Type B pancreatic cell (in vitro differentiated cells): Measurements from ENCODE around the gene CALB2. TPM values are rescaled to one million over a fixed set of nuclear protein-coding genes. Genes with fewer than 3 reads are reported as not detected.

ENCODE experiments used
- DNase-seq: peaks from one replicate; pipeline ENCODE4 v3.0.0; 2021; ENCODE audit warnings: mixed read lengths; ENCODE audit not compliant: unreplicated experiment; ENCODE audit errors: extremely low spot score
- H3K27ac Mint-ChIP-seq: 2 replicates; pipeline ENCODE4 v1.8.0; 2021; ENCODE audit warnings: mild to moderate bottlenecking, mixed read lengths
- H3K27me3 Mint-ChIP-seq: 2 replicates; pipeline ENCODE4 v1.8.0; 2021; ENCODE audit warnings: mixed read lengths
- H3K36me3 Mint-ChIP-seq: 2 replicates; pipeline ENCODE4 v1.8.0; 2021; ENCODE audit warnings: mixed read lengths
- H3K4me1 Mint-ChIP-seq: one replicate; pipeline ENCODE4 v1.8.0; 2021; ENCODE audit warnings: mixed read lengths; ENCODE audit not compliant: unreplicated experiment
- H3K4me3 Mint-ChIP-seq: 2 replicates; pipeline ENCODE4 v1.8.0; 2021; ENCODE audit warnings: mild to moderate bottlenecking, mixed read lengths
- H3K9me3 Mint-ChIP-seq: 2 replicates; pipeline ENCODE4 v1.8.0; 2021; ENCODE audit warnings: mixed read lengths
- CTCF ChIP-seq: fragments of 200-600 bp; sonication (generic); conservative IDR thresholded peaks from 2 replicates; pipeline ENCODE4 v1.5.0; 2021; ENCODE audit warnings: antibody characterized with exemption, mild to moderate bottlenecking
- total RNA-seq: library from RNA; stranded (reverse); gene quantifications from 2 replicates; pipeline ENCODE4 v1.2.1, GENCODE V29; 2021; ENCODE audit warnings: low replicate concordance

The CALB2 gene
- total RNA-seq, 1 donor from 2014 or later: 23.6 TPM

GRCh38 chr16:71410146-71410545, 51.6 kb downstream of the CALB2 start:
- DNase-seq: no peak
- Mint-ChIP-seq H3K27me3 (peaks cover 42% of the 10 kb centered on the region), H3K4me3 (no peak overlapping the region), H3K27ac (no peak overlapping the region), H3K9me3 (no peaks in the 10 kb centered on the region), H3K36me3 (no peaks in the 10 kb centered on the region), H3K4me1 (peaks cover 6% of the 10 kb centered on the region)
- TF ChIP-seq CTCF: no peak

- peak; percentile 78 for DNase-seq
- Mint-ChIP-seq H3K4me3 (peak overlapping the region; percentile 59), H3K9me3 (no peaks in the 10 kb centered on the region), H3K27me3 (peaks cover 47% of the 10 kb centered on the region), H3K4me1 (peaks cover 6% of the 10 kb centered on the region), H3K36me3 (no peaks in the 10 kb centered on the region), H3K27ac (no peak overlapping the region)
- TF ChIP-seq CTCF: peak; percentile 89
These were observed 54.0 kb downstream of the CALB2 start for GRCh38 chr16:71412270-71413160.

GRCh38 chr16:71413341-71413740, 54.8 kb downstream of the CALB2 start:
- no peak for DNase-seq
- H3K4me3 Mint-ChIP-seq: no peak overlapping the region
- no peak for TF ChIP-seq CTCF
- peaks cover 6% of the 10 kb centered on the region for H3K4me1 Mint-ChIP-seq
- peaks cover 46% of the 10 kb centered on the region for H3K27me3 Mint-ChIP-seq
- H3K9me3 Mint-ChIP-seq: no peaks in the 10 kb centered on the region
- H3K36me3 Mint-ChIP-seq: no peaks in the 10 kb centered on the region
- no peak overlapping the region for H3K27ac Mint-ChIP-seq

GRCh38 chr16:71414038-71414437, 55.5 kb downstream of the CALB2 start:
- Mint-ChIP-seq H3K4me1 (peaks cover 6% of the 10 kb centered on the region), H3K27ac (no peak overlapping the region), H3K9me3 (no peaks in the 10 kb centered on the region), H3K27me3 (peaks cover 49% of the 10 kb centered on the region), H3K36me3 (no peaks in the 10 kb centered on the region), H3K4me3 (no peak overlapping the region)
- no peak for TF ChIP-seq CTCF
- no peak for DNase-seq

GRCh38 chr16:71421911-71422310, 63.4 kb downstream of the CALB2 start:
- Mint-ChIP-seq H3K4me1 (peaks cover 8% of the 10 kb centered on the region), H3K4me3 (no peak overlapping the region), H3K27me3 (peaks cover 66% of the 10 kb centered on the region), H3K9me3 (no peaks in the 10 kb centered on the region), H3K36me3 (no peaks in the 10 kb centered on the region), H3K27ac (no peak overlapping the region)
- peak; percentile 54 for TF ChIP-seq CTCF
- DNase-seq: no peak
